Osteocyte (in vitro differentiated cells): Measurements from ENCODE around the gene SSBP2. TPM values are rescaled to one million over a fixed set of nuclear protein-coding genes. Genes with fewer than 3 reads are reported as not detected.

ENCODE experiments used
- DNase-seq: peaks from one replicate; pipeline ENCODE4 v3.0.0; 2021; ENCODE audit warnings: mixed read lengths; ENCODE audit not compliant: unreplicated experiment; ENCODE audit errors: extremely low spot score
- H3K27ac Mint-ChIP-seq: one replicate; pipeline ENCODE4 v1.8.0; 2021; ENCODE audit warnings: mild to moderate bottlenecking, mixed read lengths; ENCODE audit not compliant: unreplicated experiment
- H3K27me3 Mint-ChIP-seq: one replicate; pipeline ENCODE4 v1.8.0; 2021; ENCODE audit warnings: mixed read lengths; ENCODE audit not compliant: unreplicated experiment
- H3K36me3 Mint-ChIP-seq: one replicate; pipeline ENCODE4 v1.8.0; 2021; ENCODE audit warnings: mixed read lengths; ENCODE audit not compliant: unreplicated experiment
- H3K4me1 Mint-ChIP-seq: one replicate; pipeline ENCODE4 v1.8.0; 2021; ENCODE audit warnings: mixed read lengths; ENCODE audit not compliant: unreplicated experiment
- H3K4me3 Mint-ChIP-seq: one replicate; pipeline ENCODE4 v1.8.0; 2021; ENCODE audit warnings: mild to moderate bottlenecking, moderate library complexity, mixed read lengths; ENCODE audit not compliant: unreplicated experiment
- H3K9me3 Mint-ChIP-seq: one replicate; pipeline ENCODE4 v1.8.0; 2021; ENCODE audit warnings: mixed read lengths; ENCODE audit not compliant: unreplicated experiment
- CTCF ChIP-seq: fragments of 200-600 bp; sonication (generic); IDR thresholded peaks from 2 replicates; pipeline ENCODE4 v1.5.0; 2021; ENCODE audit warnings: antibody characterized with exemption, mild to moderate bottlenecking, moderate library complexity
- total RNA-seq: library from RNA; stranded (reverse); gene quantifications from 2 replicates; pipeline ENCODE4 v1.2.1, GENCODE V29; 2021

The SSBP2 gene
- total RNA-seq, 1 donor from 2014 or later: 62.1 TPM

DNA sequence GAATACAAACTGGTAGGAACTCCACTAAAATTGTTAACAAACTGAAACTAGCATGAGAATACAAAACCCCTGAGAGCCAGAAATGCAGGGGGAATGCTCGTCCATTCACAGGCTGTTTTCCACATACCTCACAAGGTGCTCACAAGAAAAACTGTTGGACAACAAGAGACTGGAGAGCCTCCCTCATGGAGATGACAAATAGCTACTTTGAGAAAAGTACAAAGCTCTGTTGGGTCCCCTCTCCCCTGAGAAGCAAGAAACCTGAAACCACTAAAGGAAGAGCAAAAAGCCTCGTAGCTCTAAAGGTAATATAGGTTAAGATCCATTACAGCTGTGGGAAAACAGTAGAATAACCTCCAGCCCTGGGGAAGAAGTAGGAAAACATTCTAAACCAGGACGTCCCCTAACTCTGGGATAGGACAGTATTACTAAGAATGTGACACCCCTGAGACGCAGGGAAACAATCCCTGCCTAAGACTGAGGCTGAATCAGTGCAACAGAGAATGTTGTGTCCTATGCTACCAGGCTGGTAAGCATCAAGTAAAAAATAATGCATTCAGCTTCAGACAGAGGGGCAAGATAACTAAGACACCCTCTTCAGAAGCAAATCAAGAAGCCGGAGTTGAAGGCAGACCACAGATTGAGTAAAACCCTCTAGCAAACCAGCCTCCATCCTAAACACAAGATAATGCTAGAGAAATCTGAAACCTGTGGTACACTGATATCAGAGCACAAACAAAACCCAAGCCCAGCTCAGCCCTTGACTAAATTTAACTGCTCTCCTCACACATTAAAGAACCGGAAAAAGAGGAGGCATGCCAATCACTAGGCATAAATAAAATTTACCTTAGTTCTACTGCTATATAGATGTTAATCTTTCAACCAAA, 160.2 kb downstream of the SSBP2 start:
- Mint-ChIP-seq H3K4me3 (no peak overlapping the region), H3K4me1 (no peaks in the 10 kb centered on the region), H3K9me3 (peaks cover 22% of the 10 kb centered on the region), H3K36me3 (peaks cover 23% of the 10 kb centered on the region), H3K27me3 (no peaks in the 10 kb centered on the region), H3K27ac (no peak overlapping the region)
- no peak for DNase-seq
- no peak for TF ChIP-seq CTCF

- DNase-seq: no peak
- H3K4me3 Mint-ChIP-seq: no peak overlapping the region
- H3K27ac Mint-ChIP-seq: no peak overlapping the region
- peaks cover 9% of the 10 kb centered on the region for H3K36me3 Mint-ChIP-seq
- H3K9me3 Mint-ChIP-seq: peaks cover 4% of the 10 kb centered on the region
- TF ChIP-seq CTCF: no peak
- peaks cover under 1% of the 10 kb centered on the region for H3K4me1 Mint-ChIP-seq
- no peaks in the 10 kb centered on the region for H3K27me3 Mint-ChIP-seq
These were observed 171.5 kb downstream of the SSBP2 start for GRCh38 chr5:81579262-81579924.

DNA sequence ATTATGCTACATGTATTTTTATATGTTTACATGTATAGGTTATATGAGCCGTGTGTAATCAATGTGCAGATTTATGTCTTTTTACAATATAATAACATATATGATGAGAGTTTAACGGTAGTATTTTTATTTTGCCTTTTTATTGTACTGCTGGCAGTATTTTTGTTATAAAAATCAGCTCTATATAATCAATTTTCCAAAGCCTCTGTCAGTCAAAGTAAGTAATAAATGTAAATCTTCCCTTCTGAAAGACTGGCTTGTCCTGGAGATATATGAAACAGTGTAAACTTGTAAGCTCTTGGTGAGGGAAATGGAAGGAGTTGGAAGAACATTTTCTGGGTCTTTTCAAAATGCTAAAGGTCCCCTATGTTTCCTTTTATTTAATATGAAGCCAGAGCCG, 173.8 kb downstream of the SSBP2 start:
- Mint-ChIP-seq H3K27me3 (no peaks in the 10 kb centered on the region), H3K9me3 (peaks cover 8% of the 10 kb centered on the region), H3K4me1 (peaks cover 2% of the 10 kb centered on the region), H3K4me3 (no peak overlapping the region), H3K27ac (no peak overlapping the region), H3K36me3 (peaks cover 16% of the 10 kb centered on the region)
- DNase-seq: no peak
- TF ChIP-seq CTCF: no peak

DNA sequence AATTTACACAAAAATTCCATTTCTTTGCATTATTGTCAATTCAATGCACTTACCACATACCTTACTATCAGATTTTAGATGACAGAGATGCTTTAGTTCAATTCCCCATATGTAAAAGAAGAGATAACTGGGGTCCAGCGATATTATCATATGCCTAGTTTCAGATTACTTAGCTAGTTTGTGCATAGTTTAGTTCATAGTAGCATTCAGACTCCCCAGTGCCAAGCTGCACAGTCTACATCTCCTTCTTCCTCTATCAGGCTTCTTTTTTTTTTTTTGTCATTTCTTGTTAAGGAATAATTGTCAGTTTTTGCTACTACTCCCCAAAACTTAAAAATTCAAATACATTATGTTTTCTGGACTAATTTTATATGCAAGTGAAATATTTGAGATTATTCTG, 175.0 kb downstream of the SSBP2 start:
- H3K27me3 Mint-ChIP-seq: no peaks in the 10 kb centered on the region
- peaks cover 8% of the 10 kb centered on the region for H3K9me3 Mint-ChIP-seq
- DNase-seq: no peak
- H3K27ac Mint-ChIP-seq: no peak overlapping the region
- H3K4me3 Mint-ChIP-seq: no peak overlapping the region
- no peak for TF ChIP-seq CTCF
- H3K4me1 Mint-ChIP-seq: peaks cover 12% of the 10 kb centered on the region
- peaks cover 16% of the 10 kb centered on the region for H3K36me3 Mint-ChIP-seq

- H3K36me3 Mint-ChIP-seq: peaks cover 23% of the 10 kb centered on the region
- no peak for DNase-seq
- TF ChIP-seq CTCF: no peak
- H3K27ac Mint-ChIP-seq: no peak overlapping the region
- peaks cover 12% of the 10 kb centered on the region for H3K4me1 Mint-ChIP-seq
- H3K4me3 Mint-ChIP-seq: no peak overlapping the region
- peaks cover 12% of the 10 kb centered on the region for H3K9me3 Mint-ChIP-seq
- H3K27me3 Mint-ChIP-seq: no peaks in the 10 kb centered on the region
These were observed 178.7 kb downstream of the SSBP2 start for GRCh38 chr5:81572201-81572600.
